Upper lobe of left lung (tissue), 6 donors: ENCODE data around the gene MAD1L1. TPM values are rescaled to one million over a fixed set of nuclear protein-coding genes. Genes with fewer than 3 reads are reported as not detected.
A peak's percentile ranks its signal among the peaks of the same experiment; 100 is the strongest.

Experiments
- ATAC-seq, 2 donors: fragments of 200-7000 bp; cut with Tn5 transposase; one replicate each; pipeline ENCODE4 v1.9.1; 2022; ENCODE audit warnings: mild to moderate bottlenecking in 2 of 2, moderate library complexity in 2 of 2; ENCODE audit not compliant: low FRiP score in 2 of 2
- DNase-seq, 2 donors: peaks; one replicate each; pipeline ENCODE4 v3.0.0-alpha.2; 2019 to 2020
- H3K27ac ChIP-seq, 4 donors: fragments of 200-600 bp; sonication (generic); one replicate each; pipeline ENCODE4 v1.5.1; 2016 to 2019
- H3K27me3 ChIP-seq, 4 donors: fragments of 200-600 bp; sonication (generic); one replicate each; pipeline ENCODE4 v1.5.1; 2017 to 2019
- H3K36me3 ChIP-seq, 4 donors: fragments of 200-600 bp; sonication (generic); one replicate each; pipeline ENCODE4 v1.5.1; 2016 to 2019
- H3K4me1 ChIP-seq, 4 donors: fragments of 200-600 bp; sonication (generic); one replicate each; pipeline ENCODE4 v1.5.1; 2018 to 2019
- H3K4me3 ChIP-seq, 4 donors: fragments of 200-600 bp; sonication (generic); one replicate each; pipeline ENCODE4 v1.5.1; 2017 to 2019; ENCODE audit warnings: mild to moderate bottlenecking in 2 of 4, moderate library complexity in 1 of 4
- H3K9me3 ChIP-seq, 4 donors: fragments of 200-600 bp; sonication (generic); one replicate each; pipeline ENCODE4 v1.5.1; 2018 to 2019
- CTCF ChIP-seq, 6 experiments: fragments of 450-650 bp in 4 of 6; fragments of 200-600 bp in 2 of 6; sonication (generic) in 2 of 6; IDR thresholded peaks; one replicate each; pipeline ENCODE4 v1.5.1; 2016 to 2019; ENCODE audit warnings: antibody characterized with exemption in 6 of 6
- EP300 ChIP-seq, 4 donors: sonication (generic); formaldehyde crosslinking; IDR thresholded peaks; one replicate each; pipeline ENCODE4 v1.5.1; 2017; ENCODE audit warnings: antibody characterized with exemption in 4 of 4, control low read depth in 2 of 4
- POLR2A ChIP-seq, 4 donors: fragments of 450-650 bp; IDR thresholded peaks; one replicate each; pipeline ENCODE4 v1.5.1; 2016 to 2017; ENCODE audit warnings: antibody characterized with exemption in 4 of 4, mild to moderate bottlenecking in 2 of 4
- POLR2AphosphoS5 ChIP-seq, 2 donors: sonication (generic); formaldehyde crosslinking; IDR thresholded peaks; one replicate each; pipeline ENCODE4 v1.5.1; 2017; ENCODE audit warnings: antibody characterized with exemption in 2 of 2
- WGBS, 2 donors: methylation state at CpG; one replicate each; pipeline ENCODE4 v1.1.5; 2017 to 2018; 5-methylcytosine and 5-hydroxymethylcytosine counted together
- total RNA-seq, 6 donors: library from RNA; depleted of rRNA in 4 of 6; stranded (reverse); fragments of >200 nt in 4 of 6; gene quantifications; one replicate each; pipeline versions ENCODE4 v1.1.0 to v1.2.1, GENCODE V29; 2016 to 2021
- donor health status: DM: no; HTN: no; CAD: no; lungs with moderate emphysema.
- donor health status: DM: no; HTN: yes; CAD: no; lungs with severe emphysema.

MAD1L1 gene
- total RNA-seq, 6 donors from 2014 or later, result 40.6 to 364 (median 65.6) TPM

GRCh38 chr7:2096692-2097387, 135.9 kb downstream of the MAD1L1 start:
- H3K36me3 ChIP-seq, result no peaks in the 10 kb centered on the region
- H3K27me3 ChIP-seq, result no peaks in the 10 kb centered on the region
- peak in 1 of 2 donors; percentile 80 for DNase-seq
- WGBS, 2 donors, result 90 to 94% methylated on average over 15 to 27 of the region's 28 CpGs
- H3K4me3 ChIP-seq, result no peak overlapping the region
- TF ChIP-seq POLR2AphosphoS5 (IDR thresholded peaks at IDR 0.05), result no peak
- TF ChIP-seq POLR2A (IDR thresholded peaks at IDR 0.05), result no peak
- TF ChIP-seq CTCF (IDR thresholded peaks at IDR 0.05), result no peak
- TF ChIP-seq EP300 (IDR thresholded peaks at IDR 0.05), result no peak
- ATAC-seq, result peak in 1 of 2 donors; percentile 41
- no peak overlapping the region for H3K27ac ChIP-seq
- H3K4me1 ChIP-seq, result no peaks in the 10 kb centered on the region
- H3K9me3 ChIP-seq, result no peaks in the 10 kb centered on the region

GRCh38 chr7:2095436-2095835, 137.3 kb downstream of the MAD1L1 start:
- no peaks in the 10 kb centered on the region for H3K36me3 ChIP-seq
- ATAC-seq (no peak), DNase-seq (peak in 1 of 2 donors; percentile 79)
- no peak overlapping the region for H3K4me3 ChIP-seq
- WGBS, 2 donors, result 90% methylated on average over 20 of the region's 20 CpGs
- no peaks in the 10 kb centered on the region for H3K9me3 ChIP-seq
- H3K27me3 ChIP-seq, result no peaks in the 10 kb centered on the region
- no peak overlapping the region for H3K27ac ChIP-seq
- no peaks in the 10 kb centered on the region for H3K4me1 ChIP-seq
- TF ChIP-seq POLR2A (IDR thresholded peaks at IDR 0.05) (no peak), POLR2AphosphoS5 (IDR thresholded peaks at IDR 0.05) (no peak), EP300 (IDR thresholded peaks at IDR 0.05) (no peak), CTCF (IDR thresholded peaks at IDR 0.05) (no peak)

GRCh38 chr7:2094454-2095045, 138.2 kb downstream of the MAD1L1 start:
- Histone ChIP-seq H3K27ac (no peak overlapping the region), H3K4me3 (no peak overlapping the region), H3K4me1 (no peaks in the 10 kb centered on the region), H3K36me3 (no peaks in the 10 kb centered on the region), H3K27me3 (no peaks in the 10 kb centered on the region), H3K9me3 (no peaks in the 10 kb centered on the region)
- TF ChIP-seq POLR2AphosphoS5 (IDR thresholded peaks at IDR 0.05), result no peak
- TF ChIP-seq EP300 (IDR thresholded peaks at IDR 0.05), result no peak
- TF ChIP-seq POLR2A (IDR thresholded peaks at IDR 0.05), result no peak
- no peak for TF ChIP-seq CTCF (IDR thresholded peaks at IDR 0.05)
- no peak for ATAC-seq
- 80 to 90% methylated on average over 13 of the region's 13 CpGs for WGBS, 2 donors
- DNase-seq, result peak in 1 of 2 donors; percentile 58

GRCh38 chr7:2093843-2094220, 138.9 kb downstream of the MAD1L1 start:
- Histone ChIP-seq H3K27ac (no peak overlapping the region), H3K36me3 (no peaks in the 10 kb centered on the region), H3K27me3 (no peaks in the 10 kb centered on the region), H3K4me1 (no peaks in the 10 kb centered on the region), H3K4me3 (no peak overlapping the region), H3K9me3 (no peaks in the 10 kb centered on the region)
- ATAC-seq (no peak), DNase-seq (peak in 1 of 2 donors; percentile 71)
- TF ChIP-seq POLR2AphosphoS5 (IDR thresholded peaks at IDR 0.05) (no peak), CTCF (IDR thresholded peaks at IDR 0.05) (no peak), EP300 (IDR thresholded peaks at IDR 0.05) (no peak), POLR2A (IDR thresholded peaks at IDR 0.05) (no peak)
- whole genome bisulfite sequencing, 2 donors, result 92 to 93% methylated on average over 5 to 13 of the region's 13 CpGs
